NCI-H2196 (cell line): ENCODE measurements around the gene HNRNPA0.

ENCODE experiments used
- DNase-seq: peaks from one replicate; lab custom pipeline; 2025; ENCODE audit not compliant: unreplicated experiment; lab: John Stamatoyannopoulos, UW

Gene HNRNPA0

GRCh38 chr5:137728048-137728447 lies 26.1 kb downstream of the HNRNPA0 start:
- DNase-seq, result no peak

DNA sequence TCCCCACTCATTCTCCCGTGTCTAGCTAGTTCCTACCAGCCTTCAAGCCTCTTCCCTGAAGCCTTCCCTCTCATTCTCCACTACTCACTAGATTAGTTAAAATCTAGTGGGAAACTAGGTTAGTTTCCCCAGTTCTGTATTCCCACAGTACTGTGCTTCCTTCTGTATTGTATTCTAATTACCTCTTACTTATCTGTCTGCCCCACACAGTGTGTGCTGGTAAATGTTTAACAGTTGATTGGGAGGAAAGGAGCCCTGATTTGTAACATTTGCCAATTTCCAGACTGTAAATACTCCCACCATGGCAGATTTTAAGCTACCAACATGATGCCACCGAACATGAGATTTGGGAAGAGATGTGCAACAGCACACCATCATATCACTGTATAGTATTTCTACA lies 26.5 kb downstream of the HNRNPA0 start:
- no peak for DNase-seq

DNA sequence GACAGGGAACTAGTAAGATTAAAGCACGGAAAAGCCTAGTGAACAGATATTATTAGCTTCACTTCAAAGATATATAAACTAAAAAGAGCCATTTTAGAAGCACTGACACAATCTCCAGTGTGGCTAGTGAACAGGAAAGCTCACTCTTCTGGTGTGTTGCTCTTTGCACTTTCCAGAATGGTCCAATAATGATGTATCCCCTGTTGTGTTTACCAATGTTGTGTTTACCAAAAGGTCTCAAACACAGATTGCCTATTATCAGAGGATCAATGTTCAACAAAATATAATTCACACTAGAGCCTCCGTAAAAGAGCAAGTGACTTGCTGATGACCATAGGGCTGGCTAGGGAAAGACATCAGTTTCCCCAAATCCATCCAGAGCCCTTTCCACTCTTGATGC lies 29.9 kb downstream of the HNRNPA0 start:
- DNase-seq, result no peak

DNA sequence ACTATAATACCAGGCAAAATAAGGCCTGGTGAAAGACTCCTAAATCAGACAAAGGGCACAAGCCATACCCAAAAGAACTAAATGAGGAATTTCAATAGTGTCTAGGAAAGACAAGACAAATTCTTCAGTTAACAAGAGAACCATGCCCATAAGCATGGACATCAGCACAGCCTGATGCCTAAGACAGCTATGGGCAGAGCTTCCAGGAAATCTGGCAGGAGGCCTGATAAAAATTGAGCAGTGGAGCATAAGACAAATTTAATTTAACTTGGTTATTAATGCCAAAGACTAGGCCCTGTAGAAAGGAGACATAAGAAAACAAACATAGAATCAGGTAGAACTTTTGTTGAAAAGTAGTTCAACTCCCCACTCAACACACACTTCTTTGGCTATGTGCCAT lies 35.6 kb downstream of the HNRNPA0 start:
- DNase-seq, result no peak

DNA sequence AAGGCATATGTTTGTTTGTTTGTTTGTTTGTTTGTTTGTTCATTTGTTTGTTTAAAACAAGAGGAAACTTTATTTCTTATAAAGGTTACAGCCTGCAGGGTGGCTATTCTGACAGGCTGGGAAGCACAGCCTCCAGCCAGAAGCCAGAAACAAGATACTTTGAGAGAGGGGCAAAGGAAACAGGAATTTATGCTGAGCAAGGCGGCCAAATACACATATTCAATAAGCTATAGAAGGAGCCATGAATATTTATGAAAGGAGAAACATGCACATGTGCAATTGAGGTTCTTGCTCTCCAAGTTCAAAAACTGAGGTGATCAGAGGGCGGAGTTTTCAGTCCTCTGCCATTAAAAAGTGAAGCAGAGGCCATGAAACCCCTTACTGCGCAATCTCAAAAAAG lies 37.8 kb downstream of the HNRNPA0 start:
- DNase-seq, result no peak

GRCh38 chr5:137715456-137715855 lies 38.7 kb downstream of the HNRNPA0 start:
- no peak for DNase-seq

DNA sequence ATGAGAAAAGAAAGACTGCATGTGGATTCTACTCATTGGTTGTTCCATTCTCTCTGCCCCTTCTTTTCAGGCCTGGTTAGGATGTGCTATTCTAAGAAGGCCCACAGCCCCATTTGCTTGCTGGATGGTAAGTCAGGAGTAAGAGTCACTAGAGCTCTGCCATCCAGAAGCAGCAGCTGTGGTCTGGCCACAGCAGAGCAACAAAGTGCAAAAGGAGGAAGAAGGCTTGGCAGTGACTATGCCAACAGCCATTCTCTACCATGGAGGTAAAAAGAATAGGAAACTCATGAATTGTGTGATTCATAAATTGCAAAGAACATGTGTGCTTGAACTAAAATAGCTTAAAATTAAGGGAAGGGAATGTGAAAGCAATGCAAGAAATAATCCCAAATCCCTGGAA lies 39.2 kb downstream of the HNRNPA0 start:
- no peak for DNase-seq

DNA sequence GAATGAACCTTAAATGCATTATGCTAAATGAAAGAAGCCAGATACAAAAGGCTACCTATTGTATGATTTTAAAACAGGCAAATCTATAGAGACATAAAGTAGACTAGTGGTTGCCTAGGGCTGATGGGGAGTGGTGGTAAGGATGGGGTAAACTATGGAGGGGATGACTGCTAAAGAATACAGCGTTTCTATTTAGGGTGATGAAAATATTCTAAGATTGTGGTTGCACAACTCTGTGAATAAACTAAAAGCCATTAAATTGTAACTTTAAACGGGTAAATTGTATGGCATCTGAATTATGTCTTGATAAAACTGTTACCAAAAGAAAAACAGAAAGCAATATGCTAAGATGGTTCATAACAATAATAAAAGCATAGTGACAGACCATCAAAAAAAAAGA lies 39.7 kb downstream of the HNRNPA0 start:
- DNase-seq, result no peak

GRCh38 chr5:137712139-137712667 lies 42.0 kb downstream of the HNRNPA0 start:
- no peak for DNase-seq

GRCh38 chr5:137710086-137710485 lies 44.1 kb downstream of the HNRNPA0 start:
- no peak for DNase-seq

DNA sequence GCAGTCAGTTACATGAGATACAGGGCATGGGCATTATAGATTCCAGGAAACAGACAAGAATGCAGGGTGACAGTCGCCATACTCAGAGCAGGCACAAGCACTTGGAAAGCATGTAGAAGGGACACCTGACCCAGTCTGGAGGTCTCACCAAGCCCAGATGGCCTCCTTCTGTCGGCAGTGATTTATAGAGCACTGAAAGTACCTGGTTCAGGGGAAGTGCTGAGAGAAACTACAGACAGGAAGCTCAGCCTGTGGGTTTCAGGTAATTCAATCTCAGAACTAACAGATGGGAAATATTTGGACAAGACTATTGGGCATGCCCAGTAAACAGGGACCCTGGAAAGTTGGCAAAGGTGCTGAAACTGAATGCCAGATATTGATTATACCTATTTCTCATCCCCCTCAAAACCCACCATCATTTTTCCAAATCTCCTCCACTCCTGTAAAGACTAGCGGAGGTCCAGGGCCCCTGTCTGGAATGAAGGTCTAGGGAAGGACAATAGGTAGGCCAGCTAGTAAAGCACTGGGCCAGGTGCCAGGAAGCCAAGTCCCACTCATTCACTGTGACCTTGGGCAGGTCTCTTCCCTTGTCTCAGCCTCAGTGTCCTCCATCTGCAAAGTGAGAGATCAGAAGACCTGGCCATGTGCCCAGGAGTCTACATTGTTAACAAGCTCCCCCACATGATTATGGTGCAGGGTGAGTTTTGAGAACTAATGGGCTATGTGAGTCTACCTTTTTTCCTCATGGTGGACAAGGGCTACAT lies 45.2 kb downstream of the HNRNPA0 start:
- DNase-seq, result peak; percentile 12

DNA sequence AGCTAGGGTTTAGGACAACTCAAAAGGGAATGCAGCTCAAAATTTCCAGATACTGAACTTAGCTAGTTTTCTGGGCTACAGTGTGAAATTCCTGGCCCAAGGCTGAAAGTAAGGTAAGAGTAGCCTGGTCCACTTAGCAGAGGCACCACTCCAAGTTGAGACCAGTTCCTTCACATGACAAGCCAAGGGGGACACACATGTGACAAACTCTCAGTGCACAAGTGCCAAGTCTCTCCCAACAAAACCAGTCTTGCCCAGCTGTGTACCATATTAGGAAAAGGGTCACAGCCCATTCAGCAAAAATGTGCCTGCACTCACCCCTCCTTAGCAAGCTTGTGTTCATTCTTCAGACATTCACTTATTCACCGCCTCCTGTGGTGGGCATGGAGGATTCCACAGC lies 46.1 kb downstream of the HNRNPA0 start:
- DNase-seq, result no peak

DNA sequence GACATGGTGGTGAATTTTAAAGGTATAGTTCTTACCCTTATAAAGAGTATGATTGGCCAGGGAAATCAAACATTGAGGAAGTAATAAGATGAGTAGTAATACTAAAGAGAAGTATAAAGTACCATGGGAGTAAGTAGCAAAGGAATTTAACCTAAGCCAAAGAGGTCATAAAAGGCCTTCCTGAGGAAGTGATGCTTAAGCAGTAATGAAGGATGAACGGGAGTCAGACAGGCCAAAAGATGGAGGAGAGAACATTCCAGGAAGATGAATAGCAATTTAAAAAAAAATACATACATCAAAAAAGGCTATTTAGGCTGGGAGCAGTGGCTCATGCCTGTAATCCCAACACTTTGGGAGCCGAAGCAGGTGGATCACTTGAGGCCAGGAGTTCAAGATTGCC lies 47.3 kb downstream of the HNRNPA0 start:
- no peak for DNase-seq

GRCh38 chr5:137705106-137705505 lies 49.1 kb downstream of the HNRNPA0 start:
- DNase-seq, result no peak

- DNase-seq, result no peak
Measured at GRCh38 chr5:137703565-137703964, 50.6 kb downstream of the HNRNPA0 start.

- DNase-seq, result no peak
Measured at GRCh38 chr5:137700282-137700680, 53.9 kb downstream of the HNRNPA0 start.

GRCh38 chr5:137699336-137700281 lies 54.6 kb downstream of the HNRNPA0 start:
- no peak for DNase-seq

DNA sequence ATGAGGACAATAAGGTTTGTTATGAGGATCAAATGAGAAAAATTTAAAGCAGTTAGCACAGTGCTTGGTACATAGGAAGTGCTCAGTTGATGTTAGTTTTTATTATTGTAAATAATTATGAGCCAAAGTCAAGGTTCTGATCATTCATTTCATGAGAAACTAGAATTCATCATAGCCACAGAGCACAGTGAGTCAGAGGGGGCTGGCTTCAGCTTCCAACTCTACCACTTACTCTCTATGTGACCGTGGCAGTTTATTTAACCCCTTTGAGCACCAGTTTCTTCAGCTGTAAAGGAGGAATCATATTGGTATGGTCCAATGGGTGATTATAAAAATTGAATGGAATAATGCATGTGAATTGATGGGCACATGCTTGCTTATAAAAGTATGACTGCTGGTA lies 57.7 kb downstream of the HNRNPA0 start:
- no peak for DNase-seq

DNA sequence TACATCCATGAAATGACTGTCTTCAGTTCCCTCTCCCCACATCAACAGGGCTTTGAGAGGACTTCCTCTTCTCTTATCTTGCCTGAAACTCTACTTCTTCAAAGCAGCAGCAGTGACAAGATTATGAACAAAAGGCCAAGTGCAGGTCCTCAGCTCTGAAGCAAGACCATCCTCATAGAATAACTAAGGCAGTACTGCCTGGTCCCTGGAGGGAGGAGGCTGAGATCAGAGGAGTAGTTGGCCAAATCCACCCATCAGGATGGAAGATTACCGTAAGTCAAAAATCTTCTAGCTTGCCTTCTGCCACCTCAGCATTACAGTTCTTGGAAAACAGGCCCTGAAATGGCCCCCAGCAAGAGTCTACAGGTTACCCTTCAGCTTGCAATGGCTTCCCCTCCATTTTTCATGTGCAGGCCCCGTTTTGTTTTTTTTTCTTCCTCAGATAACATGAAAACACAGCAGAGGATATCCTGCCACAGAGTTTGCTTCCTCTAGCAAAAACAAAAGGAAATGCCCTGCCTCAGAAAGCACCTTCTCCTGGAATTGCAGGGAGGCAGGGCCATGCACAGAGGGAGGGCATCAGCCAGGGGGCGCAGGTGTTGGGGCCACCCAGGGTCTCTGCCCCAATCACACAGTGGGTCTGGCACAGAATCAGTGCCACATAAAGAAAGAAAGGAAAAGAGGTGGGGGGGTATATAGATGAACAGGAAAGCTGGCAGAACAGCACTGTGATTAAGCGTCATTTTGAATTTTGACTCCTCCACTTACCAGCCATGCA lies 58.3 kb downstream of the HNRNPA0 start:
- no peak for DNase-seq
